ENCODE measurements around the gene ITPR1.

The ITPR1 gene

GRCh38 chr3:4742359-4742758 is 249.2 kb downstream of the ITPR1 start:
- DNase-seq (ENCODE audit: low read depth in 2 of 2): no peak

GRCh38 chr3:4743371-4743770 is 250.2 kb downstream of the ITPR1 start:
- no peak for DNase-seq (ENCODE audit: low read depth in 2 of 2)

- DNase-seq (ENCODE audit: low read depth in 2 of 2): no peak
Measured at GRCh38 chr3:4744405-4745234, 251.5 kb downstream of the ITPR1 start.

- no peak for DNase-seq (ENCODE audit: low read depth in 2 of 2)
Measured at GRCh38 chr3:4745235-4745610, 252.1 kb downstream of the ITPR1 start.

DNA sequence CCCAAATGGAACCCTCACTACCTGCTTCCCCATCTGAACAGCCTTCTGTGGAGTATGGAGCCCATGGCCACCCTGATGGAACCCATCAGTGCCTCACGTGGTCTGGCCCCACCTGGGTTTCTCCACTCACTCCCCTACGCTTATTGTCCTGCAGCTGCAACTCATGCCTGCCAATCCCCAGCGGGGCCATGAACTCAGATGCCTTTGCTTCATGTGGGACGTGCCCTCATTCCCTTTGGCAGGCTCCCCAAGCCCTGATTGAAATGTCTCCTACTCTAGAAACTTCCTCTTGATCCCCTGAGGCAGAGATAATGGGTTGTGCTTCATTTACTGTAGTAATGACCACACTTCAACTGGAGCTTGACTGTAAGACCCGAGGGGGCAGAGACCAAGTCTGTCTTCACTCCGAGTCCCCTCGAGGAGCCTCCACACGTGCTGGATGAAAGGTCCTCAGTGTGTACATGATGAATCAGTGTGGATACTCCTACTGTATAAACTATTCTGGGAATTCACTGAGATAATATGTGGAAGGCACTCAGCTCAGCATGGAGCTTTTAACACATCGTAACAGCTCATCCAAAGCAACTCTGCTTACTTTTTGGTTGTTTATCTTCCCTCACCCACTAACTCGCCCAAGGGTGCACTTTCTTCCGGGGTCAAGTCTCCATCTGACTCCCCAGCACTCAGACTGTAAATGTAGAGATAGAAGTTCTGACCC is 253.3 kb downstream of the ITPR1 start:
- DNase-seq (ENCODE audit: low read depth in 2 of 2): no peak

GRCh38 chr3:4748127-4748526 is 255.0 kb downstream of the ITPR1 start:
- no peak for DNase-seq (ENCODE audit: low read depth in 2 of 2)

GRCh38 chr3:4748701-4749378 is 255.7 kb downstream of the ITPR1 start:
- DNase-seq (ENCODE audit: low read depth in 2 of 2): no peak

- DNase-seq (ENCODE audit: low read depth in 2 of 2): no peak
Measured at GRCh38 chr3:4749567-4750002, 256.4 kb downstream of the ITPR1 start.

DNA sequence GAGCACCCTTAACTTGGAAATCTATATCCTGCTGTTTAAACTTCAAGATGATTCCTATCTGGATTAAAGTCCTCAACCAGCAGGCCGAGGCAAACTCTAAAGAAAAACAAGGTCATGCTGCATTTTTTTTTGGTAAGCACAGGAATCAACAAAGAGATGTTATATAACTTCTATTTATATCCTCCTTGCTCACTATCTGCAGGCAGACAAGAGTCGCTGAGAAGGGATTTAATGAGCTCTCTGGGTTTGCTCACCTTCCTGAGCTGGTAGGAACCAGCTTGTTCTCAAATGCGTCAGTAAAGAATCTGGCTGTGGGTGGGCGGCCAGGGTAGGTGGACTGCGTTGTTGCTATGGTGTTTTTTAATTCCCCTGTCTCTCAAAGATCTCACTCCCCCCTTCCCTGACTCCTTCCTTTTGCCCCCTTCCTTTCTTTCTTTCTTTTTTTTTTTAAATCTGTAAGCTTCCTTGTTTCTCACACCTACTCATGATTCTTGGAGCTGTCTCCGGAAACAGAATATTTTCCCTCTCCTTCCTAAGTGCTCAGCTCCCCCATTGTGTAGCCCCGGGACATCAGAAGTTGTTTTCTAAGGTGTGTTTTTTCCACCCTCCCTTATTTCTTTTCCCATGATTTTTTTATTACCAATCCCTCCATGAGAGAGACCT is 257.3 kb downstream of the ITPR1 start:
- DNase-seq (ENCODE audit: low read depth in 2 of 2): no peak

- DNase-seq (ENCODE audit: low read depth in 2 of 2): no peak
Measured at GRCh38 chr3:4751029-4751501, 257.9 kb downstream of the ITPR1 start.

DNA sequence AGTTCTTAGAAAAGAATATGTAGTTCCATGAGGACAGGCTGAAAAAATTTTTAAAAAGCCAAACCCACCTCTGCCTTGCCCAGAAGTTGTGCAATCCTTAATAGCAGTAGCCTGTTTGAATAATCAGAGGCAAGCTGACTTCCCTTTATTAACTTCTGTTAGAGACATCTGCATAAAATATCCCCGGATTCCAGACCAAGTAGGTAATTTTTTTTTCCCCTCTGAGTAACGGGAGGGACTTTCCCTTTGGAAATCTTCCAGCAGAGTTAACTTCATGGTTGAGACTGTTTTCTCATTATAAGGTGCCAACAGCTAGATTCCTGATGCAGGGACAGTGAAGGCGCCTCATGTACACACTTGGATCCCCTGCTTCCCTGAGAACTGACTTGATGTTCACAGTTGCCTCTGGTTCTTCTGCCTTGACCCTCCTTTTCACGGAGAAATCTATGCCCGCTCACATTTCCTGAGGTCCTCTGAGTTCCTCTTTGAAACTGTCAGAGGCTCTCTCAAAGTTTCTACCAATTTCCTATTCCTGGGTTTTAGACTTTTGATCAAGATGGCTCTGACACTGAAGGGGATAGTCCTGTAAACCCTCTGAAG is 258.5 kb downstream of the ITPR1 start:
- no peak for DNase-seq (ENCODE audit: low read depth in 2 of 2)

DNA sequence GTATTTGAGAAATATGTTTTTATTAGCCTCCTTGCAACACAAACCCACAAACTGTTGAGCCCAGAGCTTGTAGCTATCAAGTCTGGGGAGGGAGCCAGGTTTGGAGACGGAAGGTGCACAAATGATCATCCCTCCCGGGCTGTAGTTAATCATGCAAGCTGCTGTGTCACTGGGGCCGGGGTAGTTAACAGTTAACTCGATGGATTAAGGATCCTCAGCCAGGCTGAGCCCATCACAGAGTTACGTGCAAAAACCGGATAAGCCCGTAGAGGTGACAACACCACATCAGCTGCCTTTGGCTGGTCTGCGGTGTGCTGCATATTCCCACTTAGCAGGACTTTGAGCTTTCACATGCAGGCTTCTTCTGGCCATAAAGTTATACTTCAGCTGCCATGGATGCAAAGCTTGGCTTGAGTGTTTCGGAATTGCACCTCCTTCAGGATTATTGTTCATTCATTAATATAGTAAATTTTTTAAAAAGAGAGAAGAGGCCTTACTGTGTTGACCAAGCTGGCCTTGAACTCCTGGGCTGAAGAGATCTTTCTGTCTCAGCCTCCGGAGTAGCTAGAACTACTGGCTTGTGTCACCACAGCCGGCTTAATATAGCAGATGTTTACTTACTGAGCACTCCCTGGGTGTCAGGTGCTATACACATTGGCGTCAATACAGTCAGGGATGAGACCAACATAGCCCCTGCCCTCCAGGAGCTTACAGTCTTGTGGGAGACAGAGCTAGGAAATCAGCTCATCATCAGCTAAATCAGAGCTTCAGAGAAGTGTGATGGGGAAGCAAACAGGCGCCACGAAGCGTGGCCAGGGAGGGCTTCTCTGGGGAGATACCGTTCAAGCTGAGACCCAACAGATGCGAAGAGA is 259.3 kb downstream of the ITPR1 start:
- DNase-seq (ENCODE audit: low read depth in 2 of 2): no peak

GRCh38 chr3:4753073-4753691 is 260.0 kb downstream of the ITPR1 start:
- DNase-seq (ENCODE audit: low read depth in 2 of 2): no peak

- no peak for DNase-seq (ENCODE audit: low read depth in 2 of 2)
Measured at GRCh38 chr3:4754180-4755086, 261.3 kb downstream of the ITPR1 start.

DNA sequence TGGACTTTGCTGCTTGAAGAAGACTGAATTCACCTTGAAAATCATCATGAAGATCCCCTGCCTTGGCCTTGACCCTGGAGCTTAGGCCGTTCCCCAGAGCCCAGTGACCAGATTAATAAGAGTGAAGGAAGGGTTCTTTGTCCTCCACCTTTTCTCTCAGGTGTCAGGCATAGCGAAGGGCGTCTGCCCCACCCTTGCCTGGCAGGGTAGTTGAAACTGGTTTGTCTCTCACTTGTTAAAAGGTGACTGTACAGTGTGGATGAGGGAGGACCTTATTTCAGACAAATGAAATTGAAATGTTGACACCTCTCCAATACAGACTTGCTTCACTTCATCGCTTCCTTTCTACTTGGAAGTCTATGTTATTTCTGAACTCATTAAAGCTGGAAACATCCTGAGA is 262.4 kb downstream of the ITPR1 start:
- DNase-seq (ENCODE audit: low read depth in 2 of 2): no peak

GRCh38 chr3:4756057-4756775 is 263.1 kb downstream of the ITPR1 start:
- no peak for DNase-seq (ENCODE audit: low read depth in 2 of 2)

GRCh38 chr3:4756855-4757574 is 263.9 kb downstream of the ITPR1 start:
- no peak for DNase-seq (ENCODE audit: low read depth in 2 of 2)
